Mesothelial cell of epicardium (in vitro differentiated cells): ENCODE results near the gene PRPF6. TPM values are rescaled to one million over a fixed set of nuclear protein-coding genes. Genes with fewer than 3 reads are reported as not detected.

Experiments used
- DNase-seq, 2 experiments: peaks; one replicate each; pipeline ENCODE4 v3.0.0; 2021; ENCODE audit warnings: low spot score in 2 of 2; ENCODE audit not compliant: unreplicated experiment in 2 of 2
- H3K27ac Mint-ChIP-seq: 2 replicates; pipeline ENCODE4 v1.8.0; 2021; ENCODE audit warnings: mixed read lengths
- H3K27me3 Mint-ChIP-seq: 2 replicates; pipeline ENCODE4 v1.8.0; 2021; ENCODE audit warnings: low read depth, mixed read lengths
- H3K36me3 Mint-ChIP-seq: 2 replicates; pipeline ENCODE4 v1.8.0; 2021; ENCODE audit warnings: mixed read lengths
- H3K4me1 Mint-ChIP-seq: 2 replicates; pipeline ENCODE4 v1.8.0; 2021; ENCODE audit warnings: mixed read lengths
- H3K4me3 Mint-ChIP-seq: 2 replicates; pipeline ENCODE4 v1.8.0; 2021; ENCODE audit warnings: mild to moderate bottlenecking, moderate library complexity, mixed read lengths
- H3K9me3 Mint-ChIP-seq: 2 replicates; pipeline ENCODE4 v1.8.0; 2021; ENCODE audit warnings: mixed read lengths
- CTCF ChIP-seq: fragments of 200-600 bp; sonication (generic); IDR thresholded peaks from one replicate; pipeline ENCODE4 v1.5.0; 2021; ENCODE audit warnings: antibody characterized with exemption; ENCODE audit not compliant: unreplicated experiment
- total RNA-seq: library from RNA; stranded (reverse); gene quantifications from 3 replicates; pipeline ENCODE4 v1.2.1, GENCODE V29; 2021

The PRPF6 gene
- total RNA-seq, 1 donor from 2014 or later, result 65.9 TPM

GRCh38 chr20:63934271-63935068, 46.5 kb upstream of the PRPF6 start:
- TF ChIP-seq CTCF, result peak; percentile 18
- no peak overlapping the region for H3K27ac Mint-ChIP-seq

GRCh38 chr20:63935447-63935846, 45.5 kb upstream of the PRPF6 start:
- no peak overlapping the region for H3K27ac Mint-ChIP-seq
- H3K36me3 Mint-ChIP-seq, result peaks cover 34% of the 10 kb centered on the region
- no peak overlapping the region for H3K4me3 Mint-ChIP-seq
- H3K9me3 Mint-ChIP-seq, result no peaks in the 10 kb centered on the region
- no peak for TF ChIP-seq CTCF
- H3K27me3 Mint-ChIP-seq, result no peaks in the 10 kb centered on the region
- H3K4me1 Mint-ChIP-seq, result no peaks in the 10 kb centered on the region
- DNase-seq, result no peak

More at GRCh38 chr20:63934271-63935068, 46.5 kb upstream of the PRPF6 start:
- Mint-ChIP-seq H3K4me1 (no peaks in the 10 kb centered on the region), H3K4me3 (no peak overlapping the region), H3K9me3 (no peaks in the 10 kb centered on the region), H3K36me3 (peaks cover 38% of the 10 kb centered on the region), H3K27me3 (no peaks in the 10 kb centered on the region)
- no peak for DNase-seq

GRCh38 chr20:63937596-63937995, 43.3 kb upstream of the PRPF6 start:
- H3K27ac Mint-ChIP-seq, result no peak overlapping the region
- no peak for DNase-seq
- no peaks in the 10 kb centered on the region for H3K27me3 Mint-ChIP-seq
- H3K9me3 Mint-ChIP-seq, result no peaks in the 10 kb centered on the region
- no peak overlapping the region for H3K4me3 Mint-ChIP-seq
- peaks cover 22% of the 10 kb centered on the region for H3K36me3 Mint-ChIP-seq
- H3K4me1 Mint-ChIP-seq, result no peaks in the 10 kb centered on the region
- TF ChIP-seq CTCF, result no peak

- H3K4me1 Mint-ChIP-seq, result no peaks in the 10 kb centered on the region
- H3K4me3 Mint-ChIP-seq, result no peak overlapping the region
- DNase-seq, result no peak
- peaks cover 22% of the 10 kb centered on the region for H3K36me3 Mint-ChIP-seq
- no peaks in the 10 kb centered on the region for H3K9me3 Mint-ChIP-seq
- H3K27ac Mint-ChIP-seq, result no peak overlapping the region
- no peaks in the 10 kb centered on the region for H3K27me3 Mint-ChIP-seq
- no peak for TF ChIP-seq CTCF
Measured at GRCh38 chr20:63939061-63939935, 41.6 kb upstream of the PRPF6 start.

- Mint-ChIP-seq H3K36me3 (peaks cover 22% of the 10 kb centered on the region), H3K4me1 (no peaks in the 10 kb centered on the region), H3K9me3 (no peaks in the 10 kb centered on the region), H3K27ac (no peak overlapping the region), H3K4me3 (no peak overlapping the region), H3K27me3 (no peaks in the 10 kb centered on the region)
- no peak for TF ChIP-seq CTCF
- DNase-seq, result no peak
Measured at GRCh38 chr20:63940071-63940471, 40.9 kb upstream of the PRPF6 start.
